NCI-H1092 (cell line): Measurements from ENCODE around the gene TNFAIP1.

ENCODE experiments used
- DNase-seq: peaks from one replicate; lab custom pipeline; 2025; lab: John Stamatoyannopoulos, UW

TNFAIP1 gene

GRCh38 chr17:28371245-28372202 is 36.0 kb downstream of the TNFAIP1 start, which contains the start of gene SARM1:
TSS of gene SARM1 (plus strand) at chr17:28371694. CDS start at chr17:28372033, 339 bp downstream.
- DNase-seq: peak; percentile 88

GRCh38 chr17:28372203-28372944 is 36.8 kb downstream of the TNFAIP1 start:
- no peak for DNase-seq

GRCh38 chr17:28372945-28373274 is 37.3 kb downstream of the TNFAIP1 start:
- DNase-seq: no peak

- DNase-seq: no peak
These were observed 44.5 kb downstream of the TNFAIP1 start for GRCh38 chr17:28379814-28380801.

GRCh38 chr17:28381141-28381825 is 45.7 kb downstream of the TNFAIP1 start:
- no peak for DNase-seq

- no peak for DNase-seq
These were observed 48.9 kb downstream of the TNFAIP1 start for GRCh38 chr17:28384281-28385036.

- no peak for DNase-seq
These were observed 49.5 kb downstream of the TNFAIP1 start for GRCh38 chr17:28385037-28385400.

- DNase-seq: no peak
These were observed 49.8 kb downstream of the TNFAIP1 start for GRCh38 chr17:28385406-28385805.

GRCh38 chr17:28386391-28386790 is 50.8 kb downstream of the TNFAIP1 start:
- DNase-seq: no peak

- DNase-seq: no peak
These were observed 52.5 kb downstream of the TNFAIP1 start for GRCh38 chr17:28388106-28388505.

GRCh38 chr17:28390141-28390540 is 54.6 kb downstream of the TNFAIP1 start:
- DNase-seq: no peak

GRCh38 chr17:28390563-28390962 is 55.0 kb downstream of the TNFAIP1 start:
- no peak for DNase-seq

- no peak for DNase-seq
These were observed 55.4 kb downstream of the TNFAIP1 start for GRCh38 chr17:28390984-28391383.

GRCh38 chr17:28391401-28391800 is 55.8 kb downstream of the TNFAIP1 start:
- no peak for DNase-seq

GRCh38 chr17:28392491-28392890 is 56.9 kb downstream of the TNFAIP1 start:
- DNase-seq: no peak

- DNase-seq: no peak
These were observed 59.0 kb downstream of the TNFAIP1 start for GRCh38 chr17:28394337-28395116.

- no peak for DNase-seq
These were observed 59.9 kb downstream of the TNFAIP1 start for GRCh38 chr17:28395426-28395825.

- DNase-seq: no peak
These were observed 60.4 kb downstream of the TNFAIP1 start for GRCh38 chr17:28395968-28396367.
